H1 (cell line): ENCODE results near the gene ACOT7. TPM values are rescaled to one million over a fixed set of nuclear protein-coding genes. Genes with fewer than 3 reads are reported as not detected.

Experiments
- ASH2L ChIP-seq: fragments of 200-600, 300-600 bp; sonication (generic); IDR thresholded peaks from one replicate; pipeline ENCODE4 v1.7.1; 2017; ENCODE audit warnings: low read length
- CBX8 ChIP-seq: fragments of 300-800, 300-1000 bp; sonication (generic); IDR thresholded peaks from 2 replicates; pipeline ENCODE4 v1.7.1; 2016; ENCODE audit warnings: low read depth, low read length, borderline replicate concordance
- CHD2 ChIP-seq: IDR thresholded peaks from 2 replicates; pipeline ENCODE4 v1.6.1; 2012; ENCODE audit warnings: low read length, improper control_type of control experiment
- CHD7 ChIP-seq: fragments of 300-600 bp; sonication (generic); IDR thresholded peaks from 2 replicates; pipeline ENCODE4 v1.7.1; 2012; ENCODE audit warnings: low read length, moderate library complexity, mild to moderate bottlenecking, inconsistent platforms; ENCODE audit not compliant: insufficient replicate concordance
- HDAC2 ChIP-seq, 2 experiments: fragments of 300-600 bp in 1 of 2; sonication (generic) in 1 of 2; IDR thresholded peaks; 2 replicates each; pipeline ENCODE4 v1.6.1; 2011 to 2012; ENCODE audit warnings: low read depth in 2 of 2, low read length in 2 of 2, mild to moderate bottlenecking in 2 of 2, moderate library complexity in 2 of 2, borderline replicate concordance in 1 of 2, inconsistent platforms in 1 of 2
- KDM1A ChIP-seq: fragments of 200-600, 300-600 bp; sonication (generic); IDR thresholded peaks from 2 replicates; pipeline ENCODE4 v1.7.1; 2016; ENCODE audit warnings: mild to moderate bottlenecking, low read length, borderline replicate concordance
- SIRT6 ChIP-seq: IDR thresholded peaks from one replicate; pipeline ENCODE4 v1.7.1; 2012; ENCODE audit warnings: low read length, inconsistent platforms
- SP1 ChIP-seq: IDR thresholded peaks from 2 replicates; pipeline ENCODE4 v1.6.1; 2011; ENCODE audit warnings: low read depth, low read length
- TAF7 ChIP-seq: optimal IDR thresholded peaks from 2 replicates; pipeline ENCODE3; 2011; ENCODE audit warnings: low read depth, mild to moderate bottlenecking, inconsistent platforms, low read length, moderate library complexity, borderline replicate concordance
- polyA plus RNA-seq, 7 experiments: library from polyadenylated mRNA; depleted of rRNA in 3 of 7; stranded (reverse) in 5 of 7; unstranded in 2 of 7; fragments of >200 nt in 5 of 7; fragments of 200-250 nt in 2 of 7; gene quantifications; 1 replicate in 5 of 7; 2 replicates in 1 of 7; 4 replicates in 1 of 7; pipeline versions ENCODE4 v1.2.1 to v1.2.3, GENCODE V29; 2011 to 2013; ENCODE audit warnings: missing spikeins in 2 of 7, mixed read lengths in 2 of 7
- total RNA-seq: library from RNA; stranded (reverse); fragmentation: NEBNext Ultra II Directional; extraction: Animal tissue kit (Norgen Biotek cat#: 25700); gene quantifications from 2 replicates; pipeline ENCODE4 v1.2.1, GENCODE V29; 2021
- TF ChIP-seq, protein P1 (sequence below): IDR thresholded peaks from 2 replicates; pipeline ENCODE4 v1.6.1; 2011; ENCODE audit warnings: low read depth, mild to moderate bottlenecking, low read length; ENCODE audit not compliant: insufficient read depth

ACOT7 gene
- total and polyA plus RNA-seq, 2 of the 8 experiments (the other 6 are each of a cell fraction or from before 2014, with no cell fraction given) = 151 to 214 TPM

- TF ChIP-seq CHD7 (no peak), CBX8 (no peak), ASH2L (no peak), HDAC2 (IDR thresholded peaks at IDR 0.05; ENCODE audit: borderline replicate concordance in 1 of 2, low read depth in 2 of 2, low read length in 2 of 2) (no peak), SP1 (no peak), SIRT6 (no peak), KDM1A (no peak), CHD2 (no peak), TAF7 (no peak)
- TF ChIP-seq, protein P1, sequence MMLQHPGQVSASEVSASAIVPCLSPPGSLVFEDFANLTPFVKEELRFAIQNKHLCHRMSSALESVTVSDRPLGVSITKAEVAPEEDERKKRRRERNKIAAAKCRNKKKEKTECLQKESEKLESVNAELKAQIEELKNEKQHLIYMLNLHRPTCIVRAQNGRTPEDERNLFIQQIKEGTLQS = no peak
Observed at GRCh38 chr1:6354659-6355317, 38.8 kb downstream of the ACOT7 start (continued).
